Spleen (tissue), 11 donors: ENCODE data around the gene NUFIP1. TPM values are rescaled to one million over a fixed set of nuclear protein-coding genes. Genes with fewer than 3 reads are reported as not detected.

Experiments used
- DNase-seq: peaks from one replicate; pipeline ENCODE4 v3.0.0-alpha.2; 2020
- H3K27ac ChIP-seq, 8 donors: fragments of 200-600 bp; sonication (generic) in 7 of 8; 1 replicate in 4 of 8; 2 replicates in 4 of 8; pipeline versions ENCODE4 v1.5.0 to v1.8.0; 2016 to 2021; ENCODE audit warnings: inconsistent platforms in 4 of 8, mild to moderate bottlenecking in 4 of 8, moderate library complexity in 1 of 8
- H3K27me3 ChIP-seq, 7 donors: fragments of 200-600 bp; sonication (generic) in 6 of 7; replicated peaks in 1 of 7; 1 replicate in 4 of 7; 2 replicates in 3 of 7; pipeline versions ENCODE4 v1.5.0 to v1.8.0; 2016 to 2021; ENCODE audit warnings: inconsistent platforms in 3 of 7, mild to moderate bottlenecking in 1 of 7
- H3K36me3 ChIP-seq, 6 donors: fragments of 200-600 bp; sonication (generic) in 5 of 6; 1 replicate in 4 of 6; 2 replicates in 2 of 6; pipeline versions ENCODE4 v1.5.0 to v1.8.0; 2016 to 2021; ENCODE audit warnings: inconsistent platforms in 2 of 6
- H3K4me1 ChIP-seq, 6 donors: fragments of 200-600 bp; sonication (generic) in 5 of 6; 1 replicate in 3 of 6; 2 replicates in 3 of 6; pipeline versions ENCODE4 v1.5.0 to v1.8.0; 2016 to 2021; ENCODE audit warnings: inconsistent platforms in 3 of 6
- H3K4me3 ChIP-seq, 8 donors: fragments of 200-600 bp; sonication (generic) in 7 of 8; 1 replicate in 4 of 8; 2 replicates in 4 of 8; pipeline versions ENCODE4 v1.5.0 to v1.8.0; 2016 to 2021; ENCODE audit warnings: inconsistent platforms in 4 of 8, mild to moderate bottlenecking in 4 of 8, moderate library complexity in 2 of 8
- H3K9me3 ChIP-seq, 8 donors: fragments of 200-600 bp; sonication (generic) in 7 of 8; 1 replicate in 4 of 8; 2 replicates in 4 of 8; pipeline versions ENCODE4 v1.5.0 to v1.8.0; 2016 to 2021; ENCODE audit warnings: inconsistent platforms in 4 of 8
- CTCF ChIP-seq, 11 experiments: fragments of 200-600 bp in 7 of 11; fragments of 450-650 bp in 4 of 11; sonication (generic) in 4 of 11; IDR thresholded peaks in 8 of 11; conservative IDR thresholded peaks in 3 of 11; 1 replicate in 7 of 11; 2 replicates in 4 of 11; pipeline versions ENCODE4 v1.4.0 to v1.8.0; 2016 to 2021; ENCODE audit warnings: antibody characterized with exemption in 11 of 11, inconsistent platforms in 4 of 11, mild to moderate bottlenecking in 1 of 11
- POLR2A ChIP-seq, 3 donors: fragments of 450-650 bp; IDR thresholded peaks; one replicate each; pipeline ENCODE4 v1.5.1; 2017; ENCODE audit warnings: antibody characterized with exemption in 3 of 3, mild to moderate bottlenecking in 1 of 3
- POLR2AphosphoS5 ChIP-seq, 3 donors: sonication (generic); formaldehyde crosslinking; IDR thresholded peaks; one replicate each; pipeline ENCODE4 v1.5.1; 2017; ENCODE audit warnings: antibody characterized with exemption in 3 of 3
- WGBS, 5 donors: extraction: QIAGEN DNeasy Blood & Tissue Kit in 3 of 5; methylation state at CpG; one replicate each; pipeline versions ENCODE4 v1.1.5 to v1.1.7; 2013 to 2018; 5-methylcytosine and 5-hydroxymethylcytosine counted together
- intact Hi-C: fragments of 100-400 bp; cut with DNase I; formaldehyde crosslinking; loops from one replicate; pipeline ENCODE4 v1.15.0; 2023; ENCODE audit warnings: low total_unique reads
- polyA plus RNA-seq, 3 donors: library from polyadenylated mRNA; stranded (reverse); fragments of 200-250 nt; gene quantifications; one replicate each; pipeline ENCODE4 v1.2.1, GENCODE V29; 2013
- total RNA-seq, 7 donors: library from RNA; depleted of rRNA in 3 of 7; stranded (reverse); fragments of >200 nt in 3 of 7; fragmentation: NEBNext Ultra II Directional in 4 of 7; extraction: Animal tissue kit (Norgen Biotek cat#: 25700) in 4 of 7; gene quantifications; one replicate each; pipeline versions ENCODE4 v1.1.0 to v1.2.1, GENCODE V29; 2016 to 2021
- donor health status: healthy with polysubstance abuse.
- donor health status: DM: no; HTN: no; CAD: no; lungs with moderate emphysema.
- donor health status: DM: no; HTN: no; CAD: no.
- donor health status: Bipolar disorder and iron deficiency.
- donor health status: healthy.
- donor health status: DM: no; HTN: no; CAD: no.
- donor health status: DM: yes; HTN: yes; CAD: no.

Gene NUFIP1
- total and polyA plus RNA-seq, 10 donors = 2.1 to 4.9 (median 3.3) TPM

- WGBS, 5 donors = 95 to 98% (median 97%) methylated on average over 18 of the region's 18 CpGs
- intact Hi-C loops = loop anchor here (10.0 kb wide), 1 partner anchor 344 kb away; the partner anchor contains the start of gene TSC22D1
- peak overlapping the region; percentile 81 to 97 (median 94) for H3K27ac ChIP-seq
- no peaks in the 10 kb centered on the region for H3K9me3 ChIP-seq
- no peaks in the 10 kb centered on the region for H3K27me3 ChIP-seq
- no peaks in the 10 kb centered on the region for H3K36me3 ChIP-seq
- H3K4me1 ChIP-seq = peaks cover 13 to 38% (median 26%) of the 10 kb centered on the region in 6 donors
- no peak for DNase-seq
- peak overlapping the region in 6 of 8 donors; percentile 40 to 73 (median 49) for H3K4me3 ChIP-seq
- TF ChIP-seq POLR2AphosphoS5 (IDR thresholded peaks at IDR 0.05) = no peak
- no peak for TF ChIP-seq POLR2A (IDR thresholded peaks at IDR 0.05)
- no peak for TF ChIP-seq CTCF (IDR thresholded peaks at IDR 0.05 in 8 of 11, conservative IDR thresholded peaks at IDR 0.05 in 3 of 11)
Measured at GRCh38 chr13:44919104-44919804, 70.0 kb downstream of the NUFIP1 start.

GRCh38 chr13:44918326-44919103 lies 70.8 kb downstream of the NUFIP1 start:
- no peaks in the 10 kb centered on the region for H3K36me3 ChIP-seq
- 11 to 12% (median 11%) methylated on average over 23 to 26 of the region's 26 CpGs for WGBS, 5 donors
- H3K4me1 ChIP-seq = peaks cover 13 to 38% (median 26%) of the 10 kb centered on the region in 6 donors
- DNase-seq = peak; percentile 97
- H3K27ac ChIP-seq = peak overlapping the region; percentile 81 to 97 (median 94)
- intact Hi-C loops = loop anchor here (10.0 kb wide), 1 partner anchor 344 kb away; the partner anchor contains the start of gene TSC22D1
- peak overlapping the region; percentile 40 to 73 (median 49) for H3K4me3 ChIP-seq
- TF ChIP-seq POLR2A (IDR thresholded peaks at IDR 0.05) = peak in 1 of 3 donors; percentile 54
- TF ChIP-seq CTCF (IDR thresholded peaks at IDR 0.05 in 8 of 11, conservative IDR thresholded peaks at IDR 0.05 in 3 of 11) = peak; percentile 82 to 98 (median 93)
- TF ChIP-seq POLR2AphosphoS5 (IDR thresholded peaks at IDR 0.05) = peak; percentile 79 to 91 (median 91)
- H3K9me3 ChIP-seq = no peaks in the 10 kb centered on the region
- H3K27me3 ChIP-seq = no peaks in the 10 kb centered on the region

- H3K9me3 ChIP-seq = no peaks in the 10 kb centered on the region
- H3K36me3 ChIP-seq = no peaks in the 10 kb centered on the region
- peak overlapping the region; percentile 40 to 73 (median 49) for H3K4me3 ChIP-seq
- no peaks in the 10 kb centered on the region for H3K27me3 ChIP-seq
- 0% methylated on average over 41 of the region's 41 CpGs for WGBS, 5 donors
- peaks cover 13 to 37% (median 26%) of the 10 kb centered on the region in 6 donors for H3K4me1 ChIP-seq
- intact Hi-C loops = loop anchor here (10.0 kb wide), 1 partner anchor 343 kb away; the partner anchor contains the start of gene TSC22D1
- peak overlapping the region; percentile 81 to 97 (median 94) for H3K27ac ChIP-seq
- peak; percentile 98 for DNase-seq
- TF ChIP-seq CTCF (IDR thresholded peaks at IDR 0.05 in 8 of 11, conservative IDR thresholded peaks at IDR 0.05 in 3 of 11) = peak in 8 of 11 experiments; percentile 31 to 76 (median 58)
- peak in 1 of 3 donors; percentile 9 for TF ChIP-seq POLR2A (IDR thresholded peaks at IDR 0.05)
- peak in 2 of 3 donors; percentile 78 to 88 for TF ChIP-seq POLR2AphosphoS5 (IDR thresholded peaks at IDR 0.05)
Measured at GRCh38 chr13:44917589-44918325, 71.5 kb downstream of the NUFIP1 start.
